H9 (cell line): Measurements from ENCODE around the gene PNPLA8. TPM values are rescaled to one million over a fixed set of nuclear protein-coding genes. Genes with fewer than 3 reads are reported as not detected.

Source experiments
- DNase-seq: peaks from one replicate; pipeline ENCODE4 v3.0.0-alpha.2; 2017
- H2AFZ ChIP-seq: one replicate; pipeline ENCODE4 v1.6.1; 2013; ENCODE audit warnings: mild to moderate bottlenecking, low read length, control low read depth, moderate library complexity
- H2AK5ac ChIP-seq: 2 replicates; pipeline ENCODE4 v1.6.1; 2013; ENCODE audit warnings: low read length, control low read depth, mixed read lengths; ENCODE audit not compliant: insufficient read length
- H2BK120ac ChIP-seq: one replicate; pipeline ENCODE4 v1.6.1; 2013; ENCODE audit warnings: low read depth, mild to moderate bottlenecking, low read length, control low read depth, inconsistent platforms; ENCODE audit not compliant: poor library complexity, severe bottlenecking
- H2BK12ac ChIP-seq: 2 replicates; pipeline ENCODE4 v1.6.1; 2013; ENCODE audit warnings: low read length, control low read depth, mixed read lengths, low read depth; ENCODE audit not compliant: insufficient read length
- H2BK15ac ChIP-seq: 2 replicates; pipeline ENCODE4 v1.6.1; 2013; ENCODE audit warnings: low read depth, low read length, control low read depth
- H2BK20ac ChIP-seq: one replicate; pipeline ENCODE4 v1.6.1; 2013; ENCODE audit warnings: low read depth, mild to moderate bottlenecking, low read length, control low read depth, inconsistent platforms; ENCODE audit not compliant: poor library complexity, severe bottlenecking
- H2BK5ac ChIP-seq: 2 replicates; pipeline ENCODE4 v1.6.1; 2013; ENCODE audit warnings: low read length, control low read depth, mixed read lengths; ENCODE audit not compliant: insufficient read length
- H3K14ac ChIP-seq: 2 replicates; pipeline ENCODE4 v1.6.1; 2013; ENCODE audit warnings: low read length, control low read depth; ENCODE audit not compliant: insufficient read depth
- H3K18ac ChIP-seq: 2 replicates; pipeline ENCODE4 v1.6.1; 2013; ENCODE audit warnings: low read depth, mild to moderate bottlenecking, mixed read lengths, low read length, control low read depth; ENCODE audit not compliant: insufficient read length
- H3K23ac ChIP-seq: 2 replicates; pipeline ENCODE4 v1.6.1; 2013; ENCODE audit warnings: low read length, control low read depth, mixed read lengths, low read depth; ENCODE audit not compliant: insufficient read length
- H3K23me2 ChIP-seq: 2 replicates; pipeline ENCODE4 v1.6.1; 2013; ENCODE audit warnings: low read depth, mild to moderate bottlenecking, mixed read lengths, low read length, control low read depth; ENCODE audit not compliant: insufficient read length, poor library complexity, severe bottlenecking
- H3K27ac ChIP-seq: 2 replicates; pipeline ENCODE4 v1.5.1; 2013; ENCODE audit warnings: low read length, control low read depth, mixed read lengths, low read depth; ENCODE audit not compliant: insufficient read length
- H3K27me3 ChIP-seq: 2 replicates; pipeline ENCODE4 v1.6.1; 2013; ENCODE audit warnings: low read length, control low read depth, inconsistent platforms; ENCODE audit not compliant: insufficient read depth
- H3K4ac ChIP-seq: 2 replicates; pipeline ENCODE4 v1.6.1; 2013; ENCODE audit warnings: low read depth, mild to moderate bottlenecking, control low read depth, inconsistent platforms, low read length, moderate library complexity
- H3K4me1 ChIP-seq: 2 replicates; pipeline ENCODE4 v1.6.1; 2013; ENCODE audit warnings: low read length, control low read depth, inconsistent platforms; ENCODE audit not compliant: insufficient read depth
- H3K4me2 ChIP-seq: 2 replicates; pipeline ENCODE4 v1.6.1; 2013; ENCODE audit warnings: low read length, control low read depth, mixed read lengths; ENCODE audit not compliant: insufficient read length, insufficient read depth
- H3K56ac ChIP-seq: 2 replicates; pipeline ENCODE4 v1.6.1; 2013; ENCODE audit warnings: low read depth, mild to moderate bottlenecking, mixed read lengths, low read length, control low read depth; ENCODE audit not compliant: insufficient read length
- H3K79me1 ChIP-seq: 2 replicates; pipeline ENCODE4 v1.6.1; 2013; ENCODE audit warnings: low read depth, mild to moderate bottlenecking, moderate library complexity, low read length, control low read depth, inconsistent platforms; ENCODE audit not compliant: insufficient read depth, poor library complexity, severe bottlenecking
- H3K79me2 ChIP-seq: 2 replicates; pipeline ENCODE4 v1.6.1; 2013; ENCODE audit warnings: low read length, control low read depth, inconsistent platforms; ENCODE audit not compliant: insufficient read depth
- H3K9ac ChIP-seq: 2 replicates; pipeline ENCODE4 v1.6.1; 2013; ENCODE audit warnings: low read length, control low read depth, mixed read lengths; ENCODE audit not compliant: insufficient read length; ENCODE audit errors: extremely low read depth
- H3K9me3 ChIP-seq: one replicate; pipeline ENCODE4 v1.6.1; 2013; ENCODE audit warnings: low read depth, low read length, inconsistent platforms; ENCODE audit not compliant: control insufficient read depth
- H3T11ph ChIP-seq: one replicate; pipeline ENCODE4 v1.6.1; 2013; ENCODE audit warnings: mild to moderate bottlenecking, low read length, control low read depth, inconsistent platforms
- H4K20me1 ChIP-seq: one replicate; pipeline ENCODE4 v1.6.1; 2013; ENCODE audit not compliant: control insufficient read depth, insufficient read length, insufficient read depth
- H4K5ac ChIP-seq: 2 replicates; pipeline ENCODE4 v1.6.1; 2013; ENCODE audit warnings: low read depth, mild to moderate bottlenecking, mixed read lengths, low read length, control low read depth; ENCODE audit not compliant: insufficient read length
- H4K8ac ChIP-seq: replicated peaks from 2 replicates; pipeline ENCODE4 v1.6.1; 2013; ENCODE audit warnings: low read length, control low read depth, mixed read lengths, low read depth; ENCODE audit not compliant: insufficient read length
- H4K91ac ChIP-seq: 2 replicates; pipeline ENCODE4 v1.6.1; 2013; ENCODE audit warnings: low read depth, mild to moderate bottlenecking, moderate library complexity, mixed read lengths, low read length, control low read depth; ENCODE audit not compliant: insufficient read length
- H3K27ac Mint-ChIP-seq, 3 experiments: 2 replicates in 2 of 3; 3 replicates in 1 of 3; pipeline ENCODE4 v1.8.0; 2020 to 2021; ENCODE audit warnings: mixed read lengths in 3 of 3, mild to moderate bottlenecking in 1 of 3, moderate library complexity in 1 of 3
- H3K27me3 Mint-ChIP-seq: 2 replicates; pipeline ENCODE4 v1.8.0; 2021; ENCODE audit warnings: low read depth, mild to moderate bottlenecking, moderate library complexity, mixed read lengths
- H3K36me3 Mint-ChIP-seq, 3 experiments: 2 replicates in 2 of 3; 3 replicates in 1 of 3; pipeline ENCODE4 v1.8.0; 2020 to 2021; ENCODE audit warnings: low read depth in 3 of 3, mixed read lengths in 3 of 3; ENCODE audit not compliant: insufficient read depth in 1 of 3
- H3K4me1 Mint-ChIP-seq, 2 experiments: 2 replicates each; pipeline ENCODE4 v1.8.0; 2020; ENCODE audit warnings: mixed read lengths in 2 of 2
- H3K4me3 Mint-ChIP-seq, 2 experiments: 2 replicates in 1 of 2; 3 replicates in 1 of 2; pipeline ENCODE4 v1.8.0; 2020 to 2021; ENCODE audit warnings: mild to moderate bottlenecking in 2 of 2, mixed read lengths in 2 of 2, moderate library complexity in 1 of 2
- H3K9me3 Mint-ChIP-seq, 2 experiments: 2 replicates in 1 of 2; 3 replicates in 1 of 2; pipeline ENCODE4 v1.8.0; 2020; ENCODE audit warnings: mild to moderate bottlenecking in 2 of 2, mixed read lengths in 2 of 2, moderate library complexity in 1 of 2
- WGBS: extraction: QIAGEN DNeasy Blood & Tissue Kit; methylation state at CpG from one replicate; pipeline ENCODE4 v1.1.7; 2013; ENCODE audit warnings: missing lambda C conversion rate, low lambda C conversion rate, mixed read lengths; ENCODE audit not compliant: insufficient read length; ENCODE audit errors: extremely low coverage; 5-methylcytosine and 5-hydroxymethylcytosine counted together
- total RNA-seq: library from RNA; stranded (reverse); gene quantifications from 2 replicates; pipeline ENCODE4 v1.2.1, GENCODE V29; 2021
- TF ChIP-seq, protein P1 (sequence below): fragments of 200-600 bp; sonication (generic); conservative IDR thresholded peaks from 3 replicates; pipeline ENCODE4 v1.8.0; 2021; ENCODE audit warnings: antibody characterized with exemption, mild to moderate bottlenecking

Gene PNPLA8
- total RNA-seq, 1 experiment from 2014 or later = 11.7 TPM

DNA sequence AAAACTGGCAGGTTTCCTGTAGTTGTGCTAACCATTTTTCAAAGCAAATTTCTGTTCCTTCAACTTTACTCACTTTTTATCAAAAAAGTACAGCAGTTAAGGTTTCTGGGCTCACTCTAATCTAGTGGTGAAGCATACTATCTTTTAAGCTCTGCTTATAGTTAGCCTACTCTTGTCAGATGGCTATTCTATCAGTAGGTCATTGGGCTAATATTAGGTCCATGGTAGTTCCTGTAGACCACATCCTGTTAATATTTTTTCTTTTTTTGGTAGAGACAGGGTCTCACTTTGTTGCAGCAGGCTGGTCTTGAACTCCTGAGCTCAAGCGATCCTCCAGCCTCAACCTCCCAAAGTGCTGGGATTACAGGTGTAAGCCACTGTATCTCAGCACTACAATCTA, 41.8 kb downstream of the PNPLA8 start:
- H3K79me1 ChIP-seq = no peaks in the 10 kb centered on the region
- no peak overlapping the region for H3K4me2 ChIP-seq
- Mint-ChIP-seq H3K9me3 (no peaks in the 10 kb centered on the region), H3K4me3 (no peak overlapping the region), H3K4me1 (peaks cover 0 to under 1% of the 10 kb centered on the region in 2 experiments; a peak in 1 of 4 replicates), H3K27me3 (no peaks in the 10 kb centered on the region), H3K27ac (no peak overlapping the region; a peak in 1 of 7 replicates), H3K36me3 (no peaks in the 10 kb centered on the region)
- no peak overlapping the region for H2AK5ac ChIP-seq
- no peak overlapping the region for H3K27ac ChIP-seq
- no peaks in the 10 kb centered on the region for H3K79me2 ChIP-seq
- no peaks in the 10 kb centered on the region for H3K9me3 ChIP-seq
- H4K5ac ChIP-seq = no peak overlapping the region
- H3K23ac ChIP-seq = no peak overlapping the region
- H2BK5ac ChIP-seq = no peak overlapping the region
- WGBS = no CpG with 5 or more reads among the region's 1 CpG
- H3K27me3 ChIP-seq = no peaks in the 10 kb centered on the region
- H3K4ac ChIP-seq = no peak overlapping the region
- H2BK15ac ChIP-seq = no peak overlapping the region
- no peaks in the 10 kb centered on the region for H4K20me1 ChIP-seq
- no peak overlapping the region for H4K8ac ChIP-seq
- no peak overlapping the region for H4K91ac ChIP-seq
- TF ChIP-seq, protein P1, sequence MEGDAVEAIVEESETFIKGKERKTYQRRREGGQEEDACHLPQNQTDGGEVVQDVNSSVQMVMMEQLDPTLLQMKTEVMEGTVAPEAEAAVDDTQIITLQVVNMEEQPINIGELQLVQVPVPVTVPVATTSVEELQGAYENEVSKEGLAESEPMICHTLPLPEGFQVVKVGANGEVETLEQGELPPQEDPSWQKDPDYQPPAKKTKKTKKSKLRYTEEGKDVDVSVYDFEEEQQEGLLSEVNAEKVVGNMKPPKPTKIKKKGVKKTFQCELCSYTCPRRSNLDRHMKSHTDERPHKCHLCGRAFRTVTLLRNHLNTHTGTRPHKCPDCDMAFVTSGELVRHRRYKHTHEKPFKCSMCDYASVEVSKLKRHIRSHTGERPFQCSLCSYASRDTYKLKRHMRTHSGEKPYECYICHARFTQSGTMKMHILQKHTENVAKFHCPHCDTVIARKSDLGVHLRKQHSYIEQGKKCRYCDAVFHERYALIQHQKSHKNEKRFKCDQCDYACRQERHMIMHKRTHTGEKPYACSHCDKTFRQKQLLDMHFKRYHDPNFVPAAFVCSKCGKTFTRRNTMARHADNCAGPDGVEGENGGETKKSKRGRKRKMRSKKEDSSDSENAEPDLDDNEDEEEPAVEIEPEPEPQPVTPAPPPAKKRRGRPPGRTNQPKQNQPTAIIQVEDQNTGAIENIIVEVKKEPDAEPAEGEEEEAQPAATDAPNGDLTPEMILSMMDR = no peak
- H2AFZ ChIP-seq = no peak overlapping the region
- H3T11ph ChIP-seq = no peak overlapping the region
- no peak overlapping the region for H3K18ac ChIP-seq
- H3K14ac ChIP-seq = no peak overlapping the region
- no peak for DNase-seq
- H3K4me1 ChIP-seq = no peaks in the 10 kb centered on the region
- H2BK120ac ChIP-seq = no peak overlapping the region
- H3K56ac ChIP-seq = no peak overlapping the region
- no peak overlapping the region for H3K9ac ChIP-seq
- H2BK20ac ChIP-seq = no peak overlapping the region
- H2BK12ac ChIP-seq = no peak overlapping the region
- no peaks in the 10 kb centered on the region for H3K23me2 ChIP-seq
